B cell (primary cell): ENCODE data around the gene PLBD2.

ENCODE experiments used
- EZH2 ChIP-seq: IDR thresholded peaks from 2 replicates; pipeline ENCODE4 v1.6.1; 2012; ENCODE audit warnings: borderline replicate concordance, low read depth, mild to moderate bottlenecking, moderate library complexity, low read length; ENCODE audit not compliant: insufficient read depth, poor library complexity, severe bottlenecking
- TF ChIP-seq, protein P1 (sequence below): fragments of 200-600 bp; IDR thresholded peaks from one replicate; pipeline ENCODE4 v1.8.0; 2022; ENCODE audit warnings: antibody characterized with exemption, mild to moderate bottlenecking

DNA sequence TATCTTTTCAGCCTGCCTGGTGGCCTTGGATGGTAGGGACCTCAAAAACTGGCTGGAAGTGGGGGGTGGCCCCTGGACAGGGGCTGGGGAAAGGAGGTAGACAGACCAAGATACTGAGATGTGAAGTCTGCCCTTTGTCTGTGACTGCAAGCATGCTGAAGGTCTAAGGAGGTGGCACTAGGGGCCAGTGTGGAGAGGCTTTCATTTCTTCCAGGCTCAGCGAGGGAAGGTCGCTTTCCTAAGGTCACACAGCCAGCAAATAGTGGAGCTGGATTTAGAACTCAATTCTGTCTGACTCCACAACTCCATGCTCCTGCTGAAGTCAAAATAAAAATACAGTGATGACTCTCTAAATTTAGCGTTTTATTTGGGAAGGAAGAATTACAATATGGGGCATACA is 11.3 kb upstream of the PLBD2 start:
- TF ChIP-seq, protein P1, sequence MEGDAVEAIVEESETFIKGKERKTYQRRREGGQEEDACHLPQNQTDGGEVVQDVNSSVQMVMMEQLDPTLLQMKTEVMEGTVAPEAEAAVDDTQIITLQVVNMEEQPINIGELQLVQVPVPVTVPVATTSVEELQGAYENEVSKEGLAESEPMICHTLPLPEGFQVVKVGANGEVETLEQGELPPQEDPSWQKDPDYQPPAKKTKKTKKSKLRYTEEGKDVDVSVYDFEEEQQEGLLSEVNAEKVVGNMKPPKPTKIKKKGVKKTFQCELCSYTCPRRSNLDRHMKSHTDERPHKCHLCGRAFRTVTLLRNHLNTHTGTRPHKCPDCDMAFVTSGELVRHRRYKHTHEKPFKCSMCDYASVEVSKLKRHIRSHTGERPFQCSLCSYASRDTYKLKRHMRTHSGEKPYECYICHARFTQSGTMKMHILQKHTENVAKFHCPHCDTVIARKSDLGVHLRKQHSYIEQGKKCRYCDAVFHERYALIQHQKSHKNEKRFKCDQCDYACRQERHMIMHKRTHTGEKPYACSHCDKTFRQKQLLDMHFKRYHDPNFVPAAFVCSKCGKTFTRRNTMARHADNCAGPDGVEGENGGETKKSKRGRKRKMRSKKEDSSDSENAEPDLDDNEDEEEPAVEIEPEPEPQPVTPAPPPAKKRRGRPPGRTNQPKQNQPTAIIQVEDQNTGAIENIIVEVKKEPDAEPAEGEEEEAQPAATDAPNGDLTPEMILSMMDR: no peak
- TF ChIP-seq EZH2: no peak
